Measurements from ENCODE around the gene ANKFN1.

Gene ANKFN1

DNA sequence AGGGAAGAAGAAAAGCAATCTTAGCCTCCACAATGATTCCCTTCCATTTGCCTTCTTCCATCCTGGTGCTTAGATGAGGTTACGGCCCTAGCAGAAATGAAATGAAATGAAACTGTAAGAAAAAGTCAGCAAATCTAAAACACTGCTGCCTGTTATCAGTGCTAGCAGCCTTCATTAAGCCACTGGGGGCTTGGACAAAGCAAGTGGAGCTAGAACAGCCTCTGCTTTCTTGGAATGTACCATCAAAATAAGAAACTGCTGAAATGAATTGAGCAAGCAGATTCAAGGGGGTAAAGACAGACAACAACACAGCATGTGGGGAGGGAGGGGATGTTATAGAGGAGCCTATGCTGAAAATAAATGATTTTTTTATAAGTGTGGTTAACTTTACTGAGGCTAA, 5.1 kb downstream of the ANKFN1 start:
- Histone ChIP-seq H3K79me1 (ENCODE audit: low read length) (no peaks in the 10 kb centered on the region), H3K27me3 (ENCODE audit: insufficient read depth, low read length) (no peaks in the 10 kb centered on the region), H2AK5ac (ENCODE audit: low read length) (no peak overlapping the region), H4K8ac (ENCODE audit: low read depth, low read length) (no peak overlapping the region), H3K36me3 (ENCODE audit: control insufficient read depth in 1 of 2, insufficient read depth in 2 of 2, low read length in 2 of 2) (no peaks in the 10 kb centered on the region), H3K4ac (ENCODE audit: low read depth, low read length) (no peak overlapping the region), H2BK5ac (ENCODE audit: low read depth, low read length, poor library complexity) (no peak overlapping the region), H3K79me2 (ENCODE audit: control insufficient read depth, insufficient read depth, low read length, poor library complexity) (no peaks in the 10 kb centered on the region), H3K14ac (ENCODE audit: low read length) (no peak overlapping the region), H3K18ac (ENCODE audit: low read length) (no peak overlapping the region), H3K9ac (ENCODE audit: low read length) (no peak overlapping the region), H3K23ac (ENCODE audit: low read length) (no peak overlapping the region), H3K9me3 (ENCODE audit: insufficient read depth, low read depth, low read length) (no peaks in the 10 kb centered on the region), H4K12ac (ENCODE audit: low read depth, low read length) (no peak overlapping the region), H2BK120ac (ENCODE audit: insufficient read depth, low read length, poor library complexity) (no peak overlapping the region), H2AFZ (ENCODE audit: insufficient read depth, low read length, poor library complexity) (no peak overlapping the region), H4K91ac (ENCODE audit: low read depth, low read length) (no peak overlapping the region), H2BK12ac (ENCODE audit: low read length) (no peak overlapping the region), H3K4me3 (ENCODE audit: low read depth, low read length) (no peak overlapping the region), H3K4me1 (ENCODE audit: control insufficient read depth in 1 of 2, insufficient read depth in 2 of 2, low read length in 2 of 2) (peaks cover 2 to 7% of the 10 kb centered on the region in 2 experiments), H3K4me2 (ENCODE audit: low read length) (no peak overlapping the region), H3K27ac (ENCODE audit: low read depth, low read length) (no peak overlapping the region)
- WGBS (ENCODE audit: extremely low coverage, insufficient coverage, insufficient read length), result no CpG with 5 or more reads among the region's 1 CpG
- no peak for DNase-seq

DNA sequence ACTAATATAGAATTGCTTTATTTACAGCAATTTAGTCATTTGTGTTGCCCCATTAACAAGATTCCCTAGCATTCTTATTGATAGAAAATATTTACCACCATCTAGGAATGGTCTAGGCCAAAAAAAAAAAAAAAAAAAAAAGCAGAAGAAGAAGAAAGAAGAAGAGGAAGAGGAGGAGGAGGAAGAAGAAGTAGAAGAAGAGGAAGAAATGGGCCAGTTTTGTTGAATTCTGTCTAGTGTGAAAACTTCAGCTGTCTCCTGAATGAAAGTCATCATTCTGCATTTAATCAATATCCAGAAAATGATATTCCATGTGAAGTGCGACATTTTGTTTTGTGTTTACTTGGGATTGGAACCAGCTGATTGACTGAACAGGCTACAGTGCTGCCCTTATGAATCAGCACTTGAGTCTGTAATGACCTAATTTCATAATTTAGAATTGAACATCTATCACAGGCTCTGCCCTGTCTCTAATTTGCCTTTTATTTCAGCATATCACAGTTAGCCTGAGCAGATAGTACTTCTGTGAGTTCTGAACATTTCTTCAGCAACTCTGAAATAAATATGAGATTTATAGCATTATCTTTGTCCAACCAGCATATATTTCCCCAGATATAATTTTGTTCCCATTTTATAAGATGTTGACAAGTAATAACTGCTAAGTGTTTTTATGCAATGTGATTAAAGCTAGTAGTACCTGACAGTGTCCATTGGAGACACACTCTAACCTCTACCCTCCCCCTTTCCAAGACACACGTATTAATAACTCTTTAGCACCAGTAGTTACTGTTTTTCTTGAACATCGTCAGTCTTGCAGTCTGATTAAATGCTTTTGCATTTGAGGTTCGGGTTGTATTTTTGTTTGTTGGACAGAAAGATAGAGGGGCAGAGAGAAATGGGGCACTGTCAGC, 5.9 kb downstream of the ANKFN1 start:
- Histone ChIP-seq H3K79me2 (ENCODE audit: control insufficient read depth, insufficient read depth, low read length, poor library complexity) (no peaks in the 10 kb centered on the region), H2BK120ac (ENCODE audit: insufficient read depth, low read length, poor library complexity) (no peak overlapping the region), H3K27me3 (ENCODE audit: insufficient read depth, low read length) (no peaks in the 10 kb centered on the region), H3K4ac (ENCODE audit: low read depth, low read length) (no peak overlapping the region), H3K18ac (ENCODE audit: low read length) (no peak overlapping the region), H4K91ac (ENCODE audit: low read depth, low read length) (no peak overlapping the region), H2BK12ac (ENCODE audit: low read length) (no peak overlapping the region), H3K27ac (ENCODE audit: low read depth, low read length) (no peak overlapping the region), H2BK5ac (ENCODE audit: low read depth, low read length, poor library complexity) (no peak overlapping the region), H3K79me1 (ENCODE audit: low read length) (no peaks in the 10 kb centered on the region), H3K23ac (ENCODE audit: low read length) (no peak overlapping the region), H2AFZ (ENCODE audit: insufficient read depth, low read length, poor library complexity) (no peak overlapping the region), H4K8ac (ENCODE audit: low read depth, low read length) (no peak overlapping the region), H3K4me2 (ENCODE audit: low read length) (no peak overlapping the region), H3K9me3 (ENCODE audit: insufficient read depth, low read depth, low read length) (no peaks in the 10 kb centered on the region), H2AK5ac (ENCODE audit: low read length) (no peak overlapping the region), H3K9ac (ENCODE audit: low read length) (no peak overlapping the region), H3K14ac (ENCODE audit: low read length) (no peak overlapping the region), H3K4me3 (ENCODE audit: low read depth, low read length) (no peak overlapping the region), H3K36me3 (ENCODE audit: control insufficient read depth in 1 of 2, insufficient read depth in 2 of 2, low read length in 2 of 2) (no peaks in the 10 kb centered on the region), H3K4me1 (ENCODE audit: control insufficient read depth in 1 of 2, insufficient read depth in 2 of 2, low read length in 2 of 2) (peaks cover 2 to 8% of the 10 kb centered on the region in 2 experiments), H4K12ac (ENCODE audit: low read depth, low read length) (no peak overlapping the region)
- WGBS (ENCODE audit: extremely low coverage, insufficient coverage, insufficient read length), result no CpG with 5 or more reads among the region's 4 CpGs
- no peak for DNase-seq

DNA sequence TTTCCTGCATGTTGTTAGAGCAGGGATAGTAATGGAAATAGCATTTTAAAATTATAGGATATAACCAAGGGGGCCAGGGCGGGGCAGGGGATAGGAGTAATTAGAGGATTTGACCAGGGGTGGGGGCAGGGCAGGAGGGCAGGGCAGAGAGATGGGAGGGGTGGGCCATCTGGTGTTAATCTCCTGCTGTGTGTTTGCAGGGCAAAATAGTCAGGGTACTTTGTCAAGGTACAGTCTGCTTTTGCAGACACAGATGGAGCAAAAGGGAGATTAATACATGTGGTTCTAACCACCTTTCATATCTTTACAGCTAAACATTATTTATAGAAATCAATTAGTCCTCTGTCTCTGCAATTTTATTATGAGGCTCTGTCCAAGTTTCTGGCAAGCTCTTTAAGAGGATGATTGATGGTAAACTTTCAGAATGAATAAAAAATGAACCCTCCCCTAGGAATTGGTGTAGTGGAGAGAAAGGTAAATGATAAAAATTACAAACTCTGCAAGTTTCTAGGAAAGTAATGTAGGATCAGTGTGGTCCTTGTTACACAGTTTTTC, 6.6 kb downstream of the ANKFN1 start:
- Histone ChIP-seq H3K4me2 (ENCODE audit: low read length) (no peak overlapping the region), H3K9me3 (ENCODE audit: insufficient read depth, low read depth, low read length) (no peaks in the 10 kb centered on the region), H2AK5ac (ENCODE audit: low read length) (no peak overlapping the region), H3K9ac (ENCODE audit: low read length) (no peak overlapping the region), H2BK12ac (ENCODE audit: low read length) (no peak overlapping the region), H3K4me1 (ENCODE audit: control insufficient read depth in 1 of 2, insufficient read depth in 2 of 2, low read length in 2 of 2) (peaks cover 2 to 8% of the 10 kb centered on the region in 2 experiments), H4K12ac (ENCODE audit: low read depth, low read length) (no peak overlapping the region), H3K4ac (ENCODE audit: low read depth, low read length) (no peak overlapping the region), H3K79me1 (ENCODE audit: low read length) (no peaks in the 10 kb centered on the region), H2AFZ (ENCODE audit: insufficient read depth, low read length, poor library complexity) (no peak overlapping the region), H3K27me3 (ENCODE audit: insufficient read depth, low read length) (no peaks in the 10 kb centered on the region), H3K4me3 (ENCODE audit: low read depth, low read length) (no peak overlapping the region), H4K91ac (ENCODE audit: low read depth, low read length) (no peak overlapping the region), H4K8ac (ENCODE audit: low read depth, low read length) (no peak overlapping the region), H2BK5ac (ENCODE audit: low read depth, low read length, poor library complexity) (no peak overlapping the region), H3K79me2 (ENCODE audit: control insufficient read depth, insufficient read depth, low read length, poor library complexity) (no peaks in the 10 kb centered on the region), H2BK120ac (ENCODE audit: insufficient read depth, low read length, poor library complexity) (no peak overlapping the region), H3K36me3 (ENCODE audit: control insufficient read depth in 1 of 2, insufficient read depth in 2 of 2, low read length in 2 of 2) (no peaks in the 10 kb centered on the region), H3K18ac (ENCODE audit: low read length) (no peak overlapping the region), H3K23ac (ENCODE audit: low read length) (no peak overlapping the region), H3K27ac (ENCODE audit: low read depth, low read length) (no peak overlapping the region), H3K14ac (ENCODE audit: low read length) (no peak overlapping the region)
- no CpG with 5 or more reads among the region's 1 CpG for WGBS (ENCODE audit: extremely low coverage, insufficient coverage, insufficient read length)
- DNase-seq, result no peak

DNA sequence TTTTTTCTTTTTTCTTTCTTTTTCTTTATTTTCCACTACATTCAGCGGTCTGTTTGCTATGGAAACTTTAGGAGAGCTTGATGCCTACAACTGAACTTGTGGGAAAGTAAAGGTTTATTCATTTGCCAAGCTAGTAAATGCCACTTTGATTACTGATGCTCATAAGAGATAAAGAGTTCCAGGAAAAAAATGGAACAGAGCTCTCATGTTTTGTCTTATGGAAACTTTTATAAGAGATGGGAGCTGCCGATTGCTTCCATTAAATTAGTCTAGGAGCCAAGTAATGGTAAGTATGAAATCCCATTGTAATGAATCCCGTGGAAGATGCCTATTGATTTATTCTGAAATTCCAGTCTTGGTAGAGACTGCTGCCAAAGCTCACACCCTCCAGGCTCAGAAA, 7.1 kb downstream of the ANKFN1 start:
- Histone ChIP-seq H2BK5ac (ENCODE audit: low read depth, low read length, poor library complexity) (no peak overlapping the region), H3K18ac (ENCODE audit: low read length) (no peak overlapping the region), H3K79me1 (ENCODE audit: low read length) (no peaks in the 10 kb centered on the region), H3K4ac (ENCODE audit: low read depth, low read length) (no peak overlapping the region), H3K27ac (ENCODE audit: low read depth, low read length) (no peak overlapping the region), H4K12ac (ENCODE audit: low read depth, low read length) (no peak overlapping the region), H3K27me3 (ENCODE audit: insufficient read depth, low read length) (no peaks in the 10 kb centered on the region), H3K14ac (ENCODE audit: low read length) (no peak overlapping the region), H3K9me3 (ENCODE audit: insufficient read depth, low read depth, low read length) (no peaks in the 10 kb centered on the region), H3K4me2 (ENCODE audit: low read length) (no peak overlapping the region), H4K91ac (ENCODE audit: low read depth, low read length) (no peak overlapping the region), H3K36me3 (ENCODE audit: control insufficient read depth in 1 of 2, insufficient read depth in 2 of 2, low read length in 2 of 2) (no peaks in the 10 kb centered on the region), H2AFZ (ENCODE audit: insufficient read depth, low read length, poor library complexity) (no peak overlapping the region), H3K9ac (ENCODE audit: low read length) (no peak overlapping the region), H2BK120ac (ENCODE audit: insufficient read depth, low read length, poor library complexity) (no peak overlapping the region), H2AK5ac (ENCODE audit: low read length) (no peak overlapping the region), H3K79me2 (ENCODE audit: control insufficient read depth, insufficient read depth, low read length, poor library complexity) (no peaks in the 10 kb centered on the region), H3K4me1 (ENCODE audit: control insufficient read depth in 1 of 2, insufficient read depth in 2 of 2, low read length in 2 of 2) (peaks cover 2 to 8% of the 10 kb centered on the region in 2 experiments), H4K8ac (ENCODE audit: low read depth, low read length) (no peak overlapping the region), H3K23ac (ENCODE audit: low read length) (no peak overlapping the region), H3K4me3 (ENCODE audit: low read depth, low read length) (no peak overlapping the region), H2BK12ac (ENCODE audit: low read length) (no peak overlapping the region)
- no CpG with 5 or more reads among the region's 3 CpGs for WGBS (ENCODE audit: extremely low coverage, insufficient coverage, insufficient read length)
- no peak for DNase-seq

Measured in trophoblast cell (in vitro differentiated cells and primary cell).